ENCODE data around the gene NNT.

DNA sequence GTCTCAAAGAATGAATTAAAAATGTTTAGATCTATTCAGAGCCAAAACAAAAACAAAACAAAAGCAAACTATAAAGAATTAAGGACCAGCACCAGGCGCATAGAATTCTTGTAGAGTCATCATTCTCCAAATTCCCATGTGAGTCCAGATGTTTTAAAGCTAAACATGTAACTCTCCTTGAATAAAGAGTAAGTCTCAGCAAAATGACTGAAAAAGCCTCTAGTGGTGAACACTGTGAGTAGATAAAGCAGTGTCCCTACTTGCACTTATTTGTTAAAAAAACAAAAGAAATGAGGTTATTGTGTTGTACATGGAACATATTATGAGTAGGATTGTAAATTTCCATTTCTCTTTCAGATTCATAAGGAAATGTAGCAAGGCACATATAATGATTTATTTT is 44.0 kb downstream of the NNT start:
- TF ChIP-seq POLR2AphosphoS5 (IDR thresholded peaks at IDR 0.05) (no peak), POLR2A (IDR thresholded peaks at IDR 0.05) (no peak)
